Heart left ventricle (tissue), 16 donors: ENCODE measurements around the gene SLC7A4. TPM values are rescaled to one million over a fixed set of nuclear protein-coding genes. Genes with fewer than 3 reads are reported as not detected.

ENCODE experiments used
- ATAC-seq, 4 donors: fragments of 200-7000 bp; cut with Tn5 transposase; one replicate each; pipeline ENCODE4 v1.9.1; 2020 to 2022; ENCODE audit warnings: moderate library complexity in 4 of 4, mild to moderate bottlenecking in 3 of 4, moderate number of reproducible peaks in 1 of 4
- DNase-seq, 5 donors: peaks; one replicate each; pipeline ENCODE4 v3.0.0-alpha.2; 2020
- H3K27ac ChIP-seq, 12 donors: fragments of 200-600 bp; sonication (generic) in 4 of 12; one replicate each; pipeline versions ENCODE4 v1.5.0 to v1.8.0; 2016 to 2022; ENCODE audit warnings: mild to moderate bottlenecking in 2 of 12
- H3K27me3 ChIP-seq, 9 donors: fragments of 200-600 bp; sonication (generic) in 2 of 9; one replicate each; pipeline versions ENCODE4 v1.5.1 to v1.8.0; 2016 to 2022; ENCODE audit warnings: mild to moderate bottlenecking in 3 of 9
- H3K36me3 ChIP-seq, 9 donors: fragments of 200-600 bp; sonication (generic) in 2 of 9; one replicate each; pipeline versions ENCODE4 v1.5.0 to v1.8.0; 2018 to 2022; ENCODE audit warnings: mild to moderate bottlenecking in 2 of 9
- H3K4me1 ChIP-seq, 12 donors: fragments of 200-600 bp; sonication (generic) in 4 of 12; one replicate each; pipeline versions ENCODE4 v1.5.0 to v1.8.0; 2016 to 2022; ENCODE audit warnings: mild to moderate bottlenecking in 3 of 12
- H3K4me3 ChIP-seq, 12 donors: fragments of 200-600 bp; sonication (generic) in 4 of 12; one replicate each; pipeline versions ENCODE4 v1.5.0 to v1.8.0; 2017 to 2022; ENCODE audit warnings: mild to moderate bottlenecking in 9 of 12, moderate library complexity in 4 of 12
- H3K9me3 ChIP-seq, 12 donors: fragments of 200-600 bp; sonication (generic) in 4 of 12; one replicate each; pipeline versions ENCODE4 v1.5.0 to v1.8.0; 2016 to 2022; ENCODE audit warnings: mild to moderate bottlenecking in 1 of 12
- CTCF ChIP-seq, 12 donors: fragments of 200-600 bp; sonication (generic) in 4 of 12; IDR thresholded peaks; one replicate each; pipeline versions ENCODE4 v1.5.0 to v1.8.0; 2018 to 2022; ENCODE audit warnings: antibody characterized with exemption in 12 of 12, mild to moderate bottlenecking in 5 of 12
- POLR2A ChIP-seq, 2 donors: fragments of 450-650 bp; IDR thresholded peaks; one replicate each; pipeline ENCODE4 v1.6.1; 2017; ENCODE audit warnings: antibody characterized with exemption in 2 of 2, mild to moderate bottlenecking in 2 of 2, moderate library complexity in 2 of 2
- WGBS, 4 donors: extraction: QIAGEN DNeasy Blood & Tissue Kit in 2 of 4; methylation state at CpG; one replicate each; pipeline versions ENCODE4 v1.1.5 to v1.1.7; 2013 to 2018; 5-methylcytosine and 5-hydroxymethylcytosine counted together
- intact Hi-C, 10 donors: fragments of 100-400 bp; cut with DNase I; formaldehyde crosslinking; loops; one replicate each; pipeline versions ENCODE4 v1.11.1 to v1.14.2; 2022
- polyA plus RNA-seq, 2 donors: library from polyadenylated mRNA; stranded (reverse); fragments of 200-250 nt; gene quantifications; one replicate each; pipeline ENCODE4 v1.2.3, GENCODE V29; 2013
- total RNA-seq, 9 donors: library from RNA; depleted of rRNA in 2 of 9; stranded (reverse); fragments of >200 nt in 2 of 9; fragmentation: NEBNext Ultra II Directional in 3 of 9; extraction: Animal tissue kit (Norgen Biotek cat#: 25700) in 3 of 9; gene quantifications; one replicate each; pipeline versions ENCODE4 v1.1.0 to v1.2.4, GENCODE V29; 2016 to 2023
- donor health status: ischemic (EF 13 %, LVEDD 7.1; RV severe dilation, severe dysfunction).
- donor health status: healthy with polysubstance abuse.
- donor health status: DM: no; HTN: yes; CAD: no.
- donor health status: DM: no; HTN: no; CAD: no.
- donor health status: ischemic (EF 25% LVEDD 6.9; RV normal size, moderate dysfunction).
- donor health status: ischemic (EF 25% LVEDD 5.7; RV mildly dilated, moderate dysfunction).
- donor health status: healthy.
- donor health status: DM: yes; HTN: yes; CAD: no.
- donor health status: ischemic (EF 35%, LVEDD 5.7; RV mildly dilated, moderate dysfunction).
- donor health status: nonischemic (EF 11% LVEDD 7.7; RV severe dilation, severe dysfunction).
- donor health status: DM: yes; HTN: yes; CAD: no.
- donor health status: PGD.
- donor health status: ischemic (EF 29% LVEDD 5.4; RV normal size, mild dysfunction).
- donor health status: nonischemic (EF 23%, LVEDD 6.1; RV moderate dilation, normal function).

Gene SLC7A4
- total and polyA plus RNA-seq, 11 donors, result 0.24 to 2.8 (median 0.31) TPM; not detected in 8

- no peaks in the 10 kb centered on the region for H3K9me3 ChIP-seq
- H3K27ac ChIP-seq, result no peak overlapping the region
- 88 to 94% (median 93%) methylated on average over 12 to 14 of the region's 14 CpGs for WGBS, 4 donors
- intact Hi-C loops, result loop anchor here in 2 of 10 donors (10.0 kb wide), 3 partner anchors 73 to 133 kb away; partner anchors contain the start of genes CRKL (in 1 of the 2), PI4KA (in 1 of the 2) and SNAP29 (in 1 of the 2)
- H3K4me1 ChIP-seq, result peaks cover 0 to 14% (median 10%) of the 10 kb centered on the region in 12 donors
- DNase-seq, result no peak
- TF ChIP-seq CTCF (IDR thresholded peaks at IDR 0.05) (no peak), POLR2A (IDR thresholded peaks at IDR 0.05) (no peak)
- ATAC-seq, result no peak
- H3K36me3 ChIP-seq, result peaks cover 0 to 77% (median 54%) of the 10 kb centered on the region in 9 donors
- no peak overlapping the region for H3K4me3 ChIP-seq
- no peaks in the 10 kb centered on the region for H3K27me3 ChIP-seq
Observed at GRCh38 chr22:20987375-20987774, 45.0 kb downstream of the SLC7A4 start.

GRCh38 chr22:20986365-20986764, 46.0 kb downstream of the SLC7A4 start:
- Histone ChIP-seq H3K27ac (no peak overlapping the region), H3K36me3 (peaks cover 0 to 67% (median 44%) of the 10 kb centered on the region in 9 donors), H3K27me3 (no peaks in the 10 kb centered on the region), H3K4me3 (no peak overlapping the region), H3K9me3 (no peaks in the 10 kb centered on the region), H3K4me1 (peaks cover 2 to 17% (median 13%) of the 10 kb centered on the region in 12 donors)
- ATAC-seq (no peak), DNase-seq (no peak)
- 91 to 98% (median 95%) methylated on average over 1 of the region's 1 CpG for WGBS, 4 donors
- no peak for TF ChIP-seq POLR2A (IDR thresholded peaks at IDR 0.05)
- intact Hi-C loops, result loop anchor here in 2 of 10 donors (10.0 kb wide), 3 partner anchors 72 to 132 kb away; partner anchors contain the start of genes CRKL (in 1 of the 2), PI4KA (in 1 of the 2) and SNAP29 (in 1 of the 2)

GRCh38 chr22:20985720-20986119, 46.6 kb downstream of the SLC7A4 start:
- Histone ChIP-seq H3K4me1 (peaks cover 7 to 23% (median 19%) of the 10 kb centered on the region in 12 donors), H3K36me3 (peaks cover 0 to 62% (median 37%) of the 10 kb centered on the region in 9 donors)
- intact Hi-C loops, result loop anchor here in 2 of 10 donors (10.0 kb wide), 3 partner anchors 71 to 131 kb away; partner anchors contain the start of genes CRKL (in 1 of the 2), PI4KA (in 1 of the 2) and SNAP29 (in 1 of the 2)

GRCh38 chr22:20983081-20983771, 49.1 kb downstream of the SLC7A4 start:
- intact Hi-C loops, result loop anchor here in 3 of 10 donors (5.0 to 10.0 kb wide), 6 partner anchors 36 to 128 kb away; partner anchors contain the start of genes CRKL (in 1 of the 3), PI4KA (in 1 of the 3) and SNAP29 (in 1 of the 3)
- 78 to 90% (median 86%) methylated on average over 5 of the region's 5 CpGs for WGBS, 4 donors
- H3K27ac ChIP-seq, result peak overlapping the region in 3 of 12 donors; percentile 90 to 95 (median 91)
- ATAC-seq (no peak), DNase-seq (no peak)
- H3K27me3 ChIP-seq, result peaks cover 0 to 3% (median 0%) of the 10 kb centered on the region in 9 donors
- peaks cover 0 to 11% (median 2%) of the 10 kb centered on the region in 12 donors for H3K9me3 ChIP-seq
- peak overlapping the region; percentile 65 to 99 (median 88) for H3K4me3 ChIP-seq
- TF ChIP-seq CTCF (IDR thresholded peaks at IDR 0.05), result no peak
- no peak for TF ChIP-seq POLR2A (IDR thresholded peaks at IDR 0.05)
- peaks cover 7 to 39% (median 25%) of the 10 kb centered on the region in 12 donors for H3K4me1 ChIP-seq
- H3K36me3 ChIP-seq, result peaks cover 0 to 43% (median 29%) of the 10 kb centered on the region in 9 donors

More at GRCh38 chr22:20985720-20986119, 46.6 kb downstream of the SLC7A4 start:
- Histone ChIP-seq H3K4me3 (no peak overlapping the region), H3K27me3 (no peaks in the 10 kb centered on the region), H3K27ac (no peak overlapping the region), H3K9me3 (no peaks in the 10 kb centered on the region)
- WGBS, 4 donors, result 91 to 95% (median 95%) methylated on average over 5 to 7 of the region's 7 CpGs
- TF ChIP-seq POLR2A (IDR thresholded peaks at IDR 0.05), result no peak
- no peak for TF ChIP-seq CTCF (IDR thresholded peaks at IDR 0.05)
- DNase-seq, result no peak
- no peak for ATAC-seq
